K562 (cell line): Measurements from ENCODE around the gene TRIM44. TPM values are rescaled to one million over a fixed set of nuclear protein-coding genes. Genes with fewer than 3 reads are reported as not detected.

Experiments
- ATAC-seq: fragments of 200-7000 bp; cut with Tn5 transposase; 3 replicates; pipeline ENCODE4 v1.9.1; 2020; ENCODE audit warnings: moderate library complexity
- BruUV-seq: library from RNA; stranded (reverse); fragments of 400-500 nt; replicated peaks from 2 replicates; lab custom pipeline; 2021; lab: Mats Ljungman, UMichigan
- CTCF ChIA-PET: fragments of 300-600 bp; formaldehyde crosslinking; extraction: SDS; loops from one replicate; lab custom pipeline; 2021; ENCODE audit warnings: low intra/inter-chr PET ratio; lab: Yijun Ruan, JAX
- POLR2A ChIA-PET: fragments of 300-600, 350-650 bp; sonication (Branson Sonifier 250); formaldehyde crosslinking; extraction: SDS; loops from one replicate; lab custom pipeline; 2021; ENCODE audit warnings: antibody characterized with exemption, inconsistent platforms; lab: Yijun Ruan, JAX
- DNase-seq, 4 experiments: peaks; one replicate each; pipeline versions ENCODE4 v3.0.0 to v3.0.0-alpha.2; 2011 to 2018; ENCODE audit warnings: low spot score in 3 of 4, mixed read lengths in 3 of 4; ENCODE audit errors: extremely low read depth in 1 of 4
- FAIRE-seq: peaks from 2 replicates; lab custom pipeline; 2011; peaks lifted over from hg19 to GRCh38; lab: Jason Lieb, UNC
- H2AFZ ChIP-seq: 2 replicates; pipeline ENCODE4 v1.6.0; 2011; ENCODE audit warnings: low read depth, low read length, control low read depth, inconsistent platforms
- H3K27ac ChIP-seq: fragments of 200-600 bp; 3 replicates; pipeline ENCODE4 v1.8.0; 2011; ENCODE audit warnings: low read depth, mild to moderate bottlenecking, control low read depth, inconsistent platforms, low read length, moderate library complexity, mixed read lengths; ENCODE audit errors: extremely low read depth
- H3K27me3 ChIP-seq, 2 experiments: fragments of 300-600 bp in 1 of 2; 2 replicates in 1 of 2; 3 replicates in 1 of 2; pipeline versions ENCODE4 v1.6.0 to v1.8.0; 2011; ENCODE audit warnings: inconsistent platforms in 2 of 2, low read length in 2 of 2, mild to moderate bottlenecking in 1 of 2, mixed read lengths in 1 of 2, moderate library complexity in 1 of 2; ENCODE audit not compliant: control insufficient read depth in 2 of 2, insufficient read depth in 2 of 2
- H3K36me3 ChIP-seq: fragments of 300-600 bp; 3 replicates; pipeline ENCODE4 v1.8.0; 2011; ENCODE audit warnings: mild to moderate bottlenecking, low read length, inconsistent platforms; ENCODE audit not compliant: control insufficient read depth, insufficient read depth
- H3K4me1 ChIP-seq, 2 experiments: fragments of 200-600 bp in 1 of 2; replicated peaks in 1 of 2; 2 replicates in 1 of 2; 3 replicates in 1 of 2; pipeline versions ENCODE4 v1.5.1 to v1.8.0; 2011; ENCODE audit warnings: inconsistent platforms in 2 of 2, low read length in 2 of 2, mild to moderate bottlenecking in 1 of 2, mixed read lengths in 1 of 2, moderate library complexity in 1 of 2; ENCODE audit not compliant: control insufficient read depth in 2 of 2, insufficient read depth in 2 of 2
- H3K4me2 ChIP-seq: 2 replicates; pipeline ENCODE4 v1.6.1; 2011; ENCODE audit warnings: low read length, control low read depth, inconsistent platforms, mixed read lengths; ENCODE audit not compliant: insufficient read depth
- H3K4me3 ChIP-seq: fragments of 200-600 bp; sonication (generic), shearing (Covaris generic); 2 replicates; pipeline ENCODE4 v1.5.1; 2016; ENCODE audit warnings: control low read depth, inconsistent platforms
- H3K79me2 ChIP-seq: fragments of 200-600 bp; 3 replicates; pipeline ENCODE4 v1.8.0; 2011; ENCODE audit warnings: low read length, inconsistent platforms; ENCODE audit not compliant: control insufficient read depth, insufficient read depth
- H3K9ac ChIP-seq, 2 experiments: 2 replicates each; pipeline versions ENCODE4 v1.6.0 to v1.6.1; 2011; ENCODE audit warnings: low read depth in 2 of 2, low read length in 2 of 2, control low read depth in 1 of 2, inconsistent platforms in 1 of 2, mild to moderate bottlenecking in 1 of 2, mixed read lengths in 1 of 2; ENCODE audit not compliant: insufficient read depth in 1 of 2
- H3K9me1 ChIP-seq: one replicate; pipeline ENCODE4 v1.6.0; 2011; ENCODE audit warnings: inconsistent platforms, mild to moderate bottlenecking, low read length, moderate library complexity; ENCODE audit not compliant: control insufficient read depth, insufficient read depth
- H3K9me3 ChIP-seq: replicated peaks from 2 replicates; pipeline ENCODE4 v1.5.1; 2011; ENCODE audit warnings: low read depth, low read length, inconsistent platforms; ENCODE audit not compliant: control insufficient read depth, insufficient read depth
- H4K20me1 ChIP-seq: replicated peaks from 2 replicates; pipeline ENCODE4 v1.6.1; 2011; ENCODE audit warnings: low read length, inconsistent platforms, mixed read lengths; ENCODE audit not compliant: control insufficient read depth, insufficient read depth
- BRD4 ChIP-seq: fragments of 200-600 bp; sonication (generic); IDR thresholded peaks from 2 replicates; pipeline ENCODE4 v1.6.1; 2017; ENCODE audit warnings: inconsistent platforms
- CXXC5 ChIP-seq: fragments of 250-450 bp; sonication (Bioruptor Pico); IDR thresholded peaks from 2 replicates; pipeline ENCODE4 v1.8.0; 2022; ENCODE audit warnings: inconsistent platforms, mild to moderate bottlenecking, moderate library complexity
- MCM2 ChIP-seq: fragments of 450-650 bp; IDR thresholded peaks from 2 replicates; pipeline ENCODE4 v1.6.1; 2017; ENCODE audit warnings: low read depth, mild to moderate bottlenecking
- MYNN ChIP-seq, 2 experiments: sonication (generic); formaldehyde crosslinking in 1 of 2; IDR thresholded peaks; 2 replicates each; pipeline versions ENCODE4 v1.5.0 to v1.6.1; 2016 to 2020; ENCODE audit warnings: antibody characterized with exemption in 1 of 2, missing genetic modification reagents in 1 of 2
- POLR2A ChIP-seq: fragments of 450-650 bp; conservative IDR thresholded peaks from 2 replicates; pipeline ENCODE4 v1.6.1; 2016
- RBM14 ChIP-seq: fragments of 200-400 bp; formaldehyde crosslinking; IDR thresholded peaks from 2 replicates; pipeline ENCODE4 v1.6.1; 2018; ENCODE audit warnings: low read depth, mild to moderate bottlenecking, low read length, moderate library complexity, borderline replicate concordance; ENCODE audit not compliant: insufficient read depth
- RBM25 ChIP-seq: fragments of 200-400 bp; formaldehyde crosslinking; IDR thresholded peaks from 2 replicates; pipeline ENCODE4 v1.6.1; 2018; ENCODE audit warnings: low read length, low read depth, moderate library complexity; ENCODE audit not compliant: severe bottlenecking
- SREBF1 ChIP-seq: fragments of 150-350 bp; IDR thresholded peaks from 2 replicates; pipeline ENCODE4 v1.6.1; 2014; ENCODE audit warnings: antibody characterized with exemption, low read depth, low read length, borderline replicate concordance
- ZEB2 ChIP-seq: fragments of 450-650 bp; IDR thresholded peaks from 2 replicates; pipeline ENCODE4 v1.6.1; 2016
- ZFP30 ChIP-seq: fragments of 250-450 bp; sonication (Bioruptor Pico); IDR thresholded peaks from 2 replicates; pipeline ENCODE4 v1.8.0; 2022; ENCODE audit warnings: moderate library complexity, mild to moderate bottlenecking, inconsistent platforms, borderline replicate concordance
- WGBS: fragments of 100-300 bp; shearing (Covaris generic); methylation state at CpG from one replicate; pipeline ENCODE4 v1.1.6; 2016; ENCODE audit warnings: low coverage, mixed read lengths; ENCODE audit not compliant: insufficient coverage; ENCODE audit errors: missing lambda C conversion rate; 5-methylcytosine and 5-hydroxymethylcytosine counted together
- in situ Hi-C: fragments of 300-500 bp; cut with MboI; formaldehyde crosslinking; loops from 4 replicates; pipeline ENCODE4 v1.15.0; 2018; ENCODE audit warnings: inconsistent platforms, mixed read lengths
- intact Hi-C: fragments of 100-400 bp; cut with micrococcal nuclease; formaldehyde crosslinking; loops from 2 replicates; pipeline ENCODE4 v1.14.2; 2022
- polyA plus RNA-seq, 8 experiments: library from polyadenylated mRNA; depleted of rRNA in 4 of 8; stranded (reverse) in 5 of 8; unstranded in 3 of 8; fragments of >200 nt; fragmentation: Nextera tagmentation in 2 of 8; fragmentation: Illumina TruSeq in 1 of 8; extraction: Ambion mirVana in 2 of 8; extraction: Trizol in 1 of 8; gene quantifications; 2 replicates each; pipeline versions ENCODE4 v1.2.1 to v1.2.3, GENCODE V29; 2011 to 2014; ENCODE audit warnings: inconsistent platforms in 1 of 8, missing spikeins in 1 of 8
- total RNA-seq, 7 experiments: library from RNA; depleted of rRNA in 6 of 7; stranded (reverse); fragments of >200 nt in 6 of 7; fragmentation: Illumina TruSeq in 2 of 7; extraction: Trizol in 2 of 7; gene quantifications; 2 replicates each; pipeline versions ENCODE4 v1.2.1 to v1.2.3, GENCODE V29; 2011 to 2021; ENCODE audit warnings: low replicate concordance in 1 of 7
- TF ChIP-seq, protein P1 (sequence below): fragments of 200-400 bp; formaldehyde crosslinking; IDR thresholded peaks from 2 replicates; pipeline ENCODE4 v1.6.1; 2017; ENCODE audit warnings: mild to moderate bottlenecking, low read depth, low read length, moderate library complexity
- TF ChIP-seq, protein P2 (sequence below), 2 experiments: fragments of 450-650 bp in 1 of 2; sonication (generic) in 1 of 2; formaldehyde crosslinking; conservative IDR thresholded peaks; 2 replicates each; pipeline versions ENCODE4 v1.4.0 to v1.8.1; 2020 to 2022; ENCODE audit warnings: mild to moderate bottlenecking in 1 of 2, missing genetic modification reagents in 1 of 2
- TF ChIP-seq, protein P3 (sequence below): sonication (generic); formaldehyde crosslinking; IDR thresholded peaks from 2 replicates; pipeline ENCODE4 v1.4.0; 2020; ENCODE audit warnings: mild to moderate bottlenecking, missing genetic modification reagents

Gene TRIM44
- total and polyA plus RNA-seq, 9 of the 15 experiments (the other 6 are each of a cell fraction or from before 2014, with no cell fraction given): 8.3 to 105 (median 37.2) TPM

DNA sequence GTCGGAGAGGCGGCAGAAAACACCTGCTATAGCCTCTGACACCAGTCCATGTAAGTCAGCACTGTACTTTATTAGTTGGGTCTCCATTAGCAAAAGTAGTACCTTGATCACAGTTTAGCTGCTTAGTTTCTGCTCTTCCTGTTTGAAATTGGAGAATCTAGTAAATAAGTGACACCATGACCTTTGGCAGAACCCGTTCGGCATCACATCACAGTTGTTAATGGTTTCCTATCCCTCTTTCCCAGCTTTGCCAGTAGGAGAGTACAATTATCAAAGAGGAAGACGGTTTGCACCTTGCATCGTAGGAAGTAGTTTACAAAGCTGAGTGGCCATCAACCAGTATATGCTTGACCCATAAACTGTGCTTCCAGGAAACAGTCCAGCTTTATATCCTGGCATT lies 101.8 kb downstream of the TRIM44 start:
- in situ Hi-C loops (no loop called here), intact Hi-C loops (no loop called here)
- FAIRE-seq (no peak), ATAC-seq (no peak), DNase-seq (no peak)
- POLR2A ChIA-PET: no interaction called here
- Histone ChIP-seq H3K79me2 (peaks cover 7% of the 10 kb centered on the region; the same call in 1 of the 3 replicates), H3K4me1 (no peaks in the 10 kb centered on the region), H3K4me2 (no peak overlapping the region), H3K27ac (no peak overlapping the region), H3K9me1 (no peaks in the 10 kb centered on the region), H3K9ac (no peak overlapping the region), H3K27me3 (no peaks in the 10 kb centered on the region), H3K4me3 (no peak overlapping the region), H3K36me3 (no peaks in the 10 kb centered on the region), H2AFZ (no peak overlapping the region), H4K20me1 (peaks cover 3% of the 10 kb centered on the region; the same call in 1 of the 2 replicates), H3K9me3 (no peaks in the 10 kb centered on the region)
- no peak for TF ChIP-seq POLR2A
- TF ChIP-seq, protein P1, sequence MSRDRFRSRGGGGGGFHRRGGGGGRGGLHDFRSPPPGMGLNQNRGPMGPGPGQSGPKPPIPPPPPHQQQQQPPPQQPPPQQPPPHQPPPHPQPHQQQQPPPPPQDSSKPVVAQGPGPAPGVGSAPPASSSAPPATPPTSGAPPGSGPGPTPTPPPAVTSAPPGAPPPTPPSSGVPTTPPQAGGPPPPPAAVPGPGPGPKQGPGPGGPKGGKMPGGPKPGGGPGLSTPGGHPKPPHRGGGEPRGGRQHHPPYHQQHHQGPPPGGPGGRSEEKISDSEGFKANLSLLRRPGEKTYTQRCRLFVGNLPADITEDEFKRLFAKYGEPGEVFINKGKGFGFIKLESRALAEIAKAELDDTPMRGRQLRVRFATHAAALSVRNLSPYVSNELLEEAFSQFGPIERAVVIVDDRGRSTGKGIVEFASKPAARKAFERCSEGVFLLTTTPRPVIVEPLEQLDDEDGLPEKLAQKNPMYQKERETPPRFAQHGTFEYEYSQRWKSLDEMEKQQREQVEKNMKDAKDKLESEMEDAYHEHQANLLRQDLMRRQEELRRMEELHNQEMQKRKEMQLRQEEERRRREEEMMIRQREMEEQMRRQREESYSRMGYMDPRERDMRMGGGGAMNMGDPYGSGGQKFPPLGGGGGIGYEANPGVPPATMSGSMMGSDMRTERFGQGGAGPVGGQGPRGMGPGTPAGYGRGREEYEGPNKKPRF: no peak
- TF ChIP-seq, protein P2, sequence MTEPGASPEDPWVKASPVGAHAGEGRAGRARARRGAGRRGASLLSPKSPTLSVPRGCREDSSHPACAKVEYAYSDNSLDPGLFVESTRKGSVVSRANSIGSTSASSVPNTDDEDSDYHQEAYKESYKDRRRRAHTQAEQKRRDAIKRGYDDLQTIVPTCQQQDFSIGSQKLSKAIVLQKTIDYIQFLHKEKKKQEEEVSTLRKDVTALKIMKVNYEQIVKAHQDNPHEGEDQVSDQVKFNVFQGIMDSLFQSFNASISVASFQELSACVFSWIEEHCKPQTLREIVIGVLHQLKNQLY (CRISPR knock-in tag; conservative IDR thresholded peaks at IDR 0.05): no peak
- no peak for TF ChIP-seq ZFP30 (CRISPR knock-in tag)
- TF ChIP-seq BRD4: no peak
- TF ChIP-seq, protein P3, sequence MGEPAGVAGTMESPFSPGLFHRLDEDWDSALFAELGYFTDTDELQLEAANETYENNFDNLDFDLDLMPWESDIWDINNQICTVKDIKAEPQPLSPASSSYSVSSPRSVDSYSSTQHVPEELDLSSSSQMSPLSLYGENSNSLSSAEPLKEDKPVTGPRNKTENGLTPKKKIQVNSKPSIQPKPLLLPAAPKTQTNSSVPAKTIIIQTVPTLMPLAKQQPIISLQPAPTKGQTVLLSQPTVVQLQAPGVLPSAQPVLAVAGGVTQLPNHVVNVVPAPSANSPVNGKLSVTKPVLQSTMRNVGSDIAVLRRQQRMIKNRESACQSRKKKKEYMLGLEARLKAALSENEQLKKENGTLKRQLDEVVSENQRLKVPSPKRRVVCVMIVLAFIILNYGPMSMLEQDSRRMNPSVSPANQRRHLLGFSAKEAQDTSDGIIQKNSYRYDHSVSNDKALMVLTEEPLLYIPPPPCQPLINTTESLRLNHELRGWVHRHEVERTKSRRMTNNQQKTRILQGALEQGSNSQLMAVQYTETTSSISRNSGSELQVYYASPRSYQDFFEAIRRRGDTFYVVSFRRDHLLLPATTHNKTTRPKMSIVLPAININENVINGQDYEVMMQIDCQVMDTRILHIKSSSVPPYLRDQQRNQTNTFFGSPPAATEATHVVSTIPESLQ (CRISPR knock-in tag): no peak
- no peak for TF ChIP-seq RBM14
- TF ChIP-seq SREBF1: no peak
- TF ChIP-seq CXXC5 (CRISPR knock-in tag): no peak
- no peak for TF ChIP-seq ZEB2
- no peak for TF ChIP-seq MYNN (IDR thresholded peaks at IDR 0.05)
- no peak for TF ChIP-seq MYNN (CRISPR knock-in tag; IDR thresholded peaks at IDR 0.05)
- no peak for TF ChIP-seq MCM2
- no peak for TF ChIP-seq RBM25
- CTCF ChIA-PET: no interaction called here
- BruUV-seq: no TSS peak
- 84% methylated on average over 6 of the region's 6 CpGs for WGBS
